Progenitor cell of endocrine pancreas (in vitro differentiated cells): Measurements from ENCODE around the gene SCAMP4. TPM values are rescaled to one million over a fixed set of nuclear protein-coding genes. Genes with fewer than 3 reads are reported as not detected.

Source experiments
- DNase-seq: peaks from one replicate; pipeline ENCODE4 v3.0.0; 2021; ENCODE audit warnings: low spot score; ENCODE audit not compliant: unreplicated experiment
- H3K27ac Mint-ChIP-seq: 2 replicates; pipeline ENCODE4 v1.8.0; 2021; ENCODE audit warnings: mild to moderate bottlenecking, moderate library complexity, mixed read lengths
- H3K27me3 Mint-ChIP-seq: 2 replicates; pipeline ENCODE4 v1.8.0; 2021; ENCODE audit warnings: mixed read lengths
- H3K36me3 Mint-ChIP-seq: 2 replicates; pipeline ENCODE4 v1.8.0; 2022; ENCODE audit warnings: mixed read lengths; ENCODE audit not compliant: insufficient read depth
- H3K4me1 Mint-ChIP-seq: 2 replicates; pipeline ENCODE4 v1.8.0; 2021; ENCODE audit warnings: low read depth, mixed read lengths
- H3K4me3 Mint-ChIP-seq: 2 replicates; pipeline ENCODE4 v1.8.0; 2021; ENCODE audit warnings: low read depth, mild to moderate bottlenecking, moderate library complexity, mixed read lengths
- H3K9me3 Mint-ChIP-seq: 2 replicates; pipeline ENCODE4 v1.8.0; 2021; ENCODE audit warnings: low read depth, mixed read lengths
- long read RNA-seq: library from polyadenylated mRNA; unstranded; transcript quantifications from one replicate; pipeline ENCODE4 v2.0.0, GENCODE V29; 2020
- total RNA-seq: library from RNA; stranded (reverse); gene quantifications from 2 replicates; pipeline ENCODE4 v1.2.1, GENCODE V29; 2021
- TF ChIP-seq, protein P1 (sequence below): fragments of 200-600 bp; sonication (generic); IDR thresholded peaks from one replicate; pipeline ENCODE4 v1.5.0; 2021; ENCODE audit warnings: antibody characterized with exemption, mild to moderate bottlenecking; ENCODE audit not compliant: unreplicated experiment

The SCAMP4 gene, protein sequence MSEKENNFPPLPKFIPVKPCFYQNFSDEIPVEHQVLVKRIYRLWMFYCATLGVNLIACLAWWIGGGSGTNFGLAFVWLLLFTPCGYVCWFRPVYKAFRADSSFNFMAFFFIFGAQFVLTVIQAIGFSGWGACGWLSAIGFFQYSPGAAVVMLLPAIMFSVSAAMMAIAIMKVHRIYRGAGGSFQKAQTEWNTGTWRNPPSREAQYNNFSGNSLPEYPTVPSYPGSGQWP
- total RNA-seq, result 101 and 102 TPM in 2 replicates
- long read RNA-seq, result 0 reads

DNA sequence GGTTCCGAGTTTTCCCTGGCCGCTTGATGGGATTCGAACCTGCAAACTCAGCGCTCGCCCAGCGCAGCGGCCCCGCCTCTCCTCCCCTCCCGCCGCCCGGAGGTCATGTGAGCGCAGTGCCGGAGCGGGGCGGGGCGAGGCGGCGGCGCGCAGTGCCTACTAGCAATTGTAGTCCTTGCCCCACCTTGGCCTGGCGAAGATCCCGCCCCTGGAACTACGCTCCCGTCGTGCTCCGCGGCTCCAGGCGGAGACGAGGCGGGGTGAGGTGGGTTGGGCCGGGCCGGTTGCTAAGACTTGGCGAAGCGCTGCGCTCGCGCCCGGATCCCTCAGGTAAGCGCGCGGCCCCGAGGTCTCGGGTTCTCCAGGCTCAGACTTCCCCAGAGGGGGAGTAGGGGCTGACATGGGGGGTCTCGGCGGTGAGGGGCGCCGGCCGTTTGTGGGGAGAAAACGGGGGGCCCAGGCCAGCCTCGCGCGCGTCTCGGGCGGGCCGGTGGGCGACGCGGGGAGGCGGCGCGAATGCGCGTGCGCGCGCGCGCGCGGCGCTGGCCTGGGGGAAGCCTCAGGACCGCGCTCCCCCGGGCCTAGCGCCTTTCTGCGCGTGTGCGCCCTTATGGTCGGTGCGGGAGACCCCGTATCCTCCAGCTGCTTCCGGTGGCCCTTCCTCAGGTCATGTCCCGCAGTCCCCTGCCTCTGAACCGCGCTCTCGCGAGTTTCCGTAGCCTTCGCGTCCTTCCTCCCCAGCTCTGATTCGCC, at the start of gene SCAMP4, which contains the start of gene ADAT3:
Gene SCAMP4 (plus strand): TSS at position 290 of the 753 bp plus-strand sequence. CDS start 9,621 bp downstream, outside the sequence.
Gene ADAT3 (plus strand): TSS at position 290 of the 753 bp plus-strand sequence. CDS start 6,649 bp downstream, outside the sequence.
- TF ChIP-seq, protein P1, sequence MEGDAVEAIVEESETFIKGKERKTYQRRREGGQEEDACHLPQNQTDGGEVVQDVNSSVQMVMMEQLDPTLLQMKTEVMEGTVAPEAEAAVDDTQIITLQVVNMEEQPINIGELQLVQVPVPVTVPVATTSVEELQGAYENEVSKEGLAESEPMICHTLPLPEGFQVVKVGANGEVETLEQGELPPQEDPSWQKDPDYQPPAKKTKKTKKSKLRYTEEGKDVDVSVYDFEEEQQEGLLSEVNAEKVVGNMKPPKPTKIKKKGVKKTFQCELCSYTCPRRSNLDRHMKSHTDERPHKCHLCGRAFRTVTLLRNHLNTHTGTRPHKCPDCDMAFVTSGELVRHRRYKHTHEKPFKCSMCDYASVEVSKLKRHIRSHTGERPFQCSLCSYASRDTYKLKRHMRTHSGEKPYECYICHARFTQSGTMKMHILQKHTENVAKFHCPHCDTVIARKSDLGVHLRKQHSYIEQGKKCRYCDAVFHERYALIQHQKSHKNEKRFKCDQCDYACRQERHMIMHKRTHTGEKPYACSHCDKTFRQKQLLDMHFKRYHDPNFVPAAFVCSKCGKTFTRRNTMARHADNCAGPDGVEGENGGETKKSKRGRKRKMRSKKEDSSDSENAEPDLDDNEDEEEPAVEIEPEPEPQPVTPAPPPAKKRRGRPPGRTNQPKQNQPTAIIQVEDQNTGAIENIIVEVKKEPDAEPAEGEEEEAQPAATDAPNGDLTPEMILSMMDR, result no peak
- Mint-ChIP-seq H3K27me3 (no peaks in the 10 kb centered on the region), H3K36me3 (peaks cover 3% of the 10 kb centered on the region), H3K4me1 (peaks cover 10% of the 10 kb centered on the region), H3K27ac (peak within 1 kb of the TSS; percentile 98), H3K9me3 (no peaks in the 10 kb centered on the region), H3K4me3 (peak within 1 kb of the TSS; percentile 78)
- DNase-seq, result peak; percentile 94

DNA sequence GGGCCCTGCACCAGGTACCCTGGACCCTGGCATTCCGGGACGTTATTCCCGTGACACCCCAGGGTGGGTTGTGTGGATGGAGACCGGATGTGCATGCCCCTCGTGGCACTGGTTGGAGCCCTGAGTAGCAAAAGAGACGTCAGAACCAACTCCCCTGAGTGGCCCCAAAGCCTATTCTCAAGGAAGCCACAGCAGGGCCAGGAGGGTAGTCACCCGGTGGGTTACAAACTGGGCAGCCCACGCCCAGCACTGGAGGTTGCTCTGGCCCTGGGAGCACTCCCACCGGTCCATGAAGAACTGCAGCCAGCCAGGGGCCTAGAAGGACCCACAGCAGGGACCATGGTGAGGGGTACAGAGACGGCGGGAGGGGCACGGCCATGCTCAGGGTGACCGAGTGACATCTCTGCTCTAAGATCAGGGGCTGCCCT, 49.4 kb upstream of the SCAMP4 start:
- Mint-ChIP-seq H3K9me3 (no peaks in the 10 kb centered on the region), H3K36me3 (peaks cover 1% of the 10 kb centered on the region), H3K4me1 (peaks cover 4% of the 10 kb centered on the region), H3K27me3 (peaks cover 4% of the 10 kb centered on the region), H3K27ac (no peak overlapping the region), H3K4me3 (no peak overlapping the region)
- TF ChIP-seq, protein P1, result no peak
- DNase-seq, result no peak

DNA sequence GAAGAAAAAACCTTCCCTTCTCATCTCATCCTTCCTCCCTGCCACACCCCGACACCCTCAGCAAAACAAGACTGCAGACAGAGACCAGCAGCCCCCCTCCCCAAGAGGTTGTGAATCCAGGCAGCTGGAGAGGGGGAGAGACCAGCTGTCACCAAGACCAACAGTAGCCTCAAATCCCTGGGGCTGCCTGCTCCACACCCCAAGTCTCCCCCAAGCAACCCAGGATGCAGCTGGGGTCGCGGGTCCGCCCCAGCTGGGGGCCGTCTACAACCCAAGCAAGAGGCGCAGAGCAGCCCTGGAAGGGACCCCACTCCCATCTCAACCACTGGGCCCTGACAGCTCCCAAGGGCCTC, 48.9 kb upstream of the SCAMP4 start:
- H3K9me3 Mint-ChIP-seq, result no peaks in the 10 kb centered on the region
- H3K4me1 Mint-ChIP-seq, result peaks cover 7% of the 10 kb centered on the region
- no peak for DNase-seq
- peaks cover 1% of the 10 kb centered on the region for H3K36me3 Mint-ChIP-seq
- H3K4me3 Mint-ChIP-seq, result no peak overlapping the region
- peaks cover 8% of the 10 kb centered on the region for H3K27me3 Mint-ChIP-seq
- H3K27ac Mint-ChIP-seq, result peak overlapping the region; percentile 81
- TF ChIP-seq, protein P1, result no peak

DNA sequence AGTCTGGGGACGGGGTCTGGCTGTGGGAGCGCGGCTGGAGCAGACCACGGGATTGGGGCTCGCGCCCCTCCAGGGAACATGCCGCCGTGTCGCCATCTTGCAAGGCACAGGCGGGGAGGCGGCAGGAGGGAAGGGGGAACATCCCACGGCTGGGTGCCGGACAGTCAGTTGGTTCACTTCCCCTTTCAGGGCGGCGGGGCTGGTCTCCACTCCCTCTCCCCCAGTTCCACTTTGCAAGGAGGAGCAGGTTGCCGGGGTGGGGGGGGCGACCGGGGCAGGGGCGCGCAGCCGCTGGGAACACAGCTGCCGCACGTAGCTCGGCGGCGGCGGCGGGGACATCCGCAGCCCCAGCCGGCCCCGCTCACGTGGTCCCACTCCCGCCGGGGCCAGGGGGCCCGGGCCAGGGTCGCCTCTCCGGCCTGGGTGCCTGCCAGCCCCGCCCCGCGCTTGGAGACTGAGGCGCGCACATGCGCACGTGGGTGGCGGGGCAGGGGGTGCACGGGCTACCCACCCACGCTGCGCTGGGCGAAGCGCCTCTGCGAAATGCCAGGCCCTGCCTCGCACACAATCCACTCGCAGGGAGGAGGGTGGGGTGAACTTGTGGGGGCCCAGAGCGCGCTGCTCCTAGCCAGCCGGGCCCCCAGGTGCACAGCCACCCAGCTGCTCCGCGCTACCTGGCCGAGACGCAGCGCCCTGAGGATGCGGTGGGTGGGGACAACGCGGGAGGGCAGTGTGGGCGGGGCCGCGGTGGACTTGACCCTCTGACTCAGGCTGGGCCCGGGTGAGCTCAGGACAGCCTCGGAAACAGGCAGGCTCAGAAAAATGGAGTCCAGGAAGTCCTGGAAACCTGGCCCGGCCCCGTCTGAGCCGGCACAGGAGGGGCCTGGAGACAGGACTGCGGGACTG, 48.2 kb upstream of the SCAMP4 start:
- Mint-ChIP-seq H3K36me3 (peaks cover 1% of the 10 kb centered on the region), H3K4me1 (peaks cover 10% of the 10 kb centered on the region), H3K27me3 (peaks cover 15% of the 10 kb centered on the region), H3K4me3 (peak overlapping the region; percentile 19), H3K27ac (no peak overlapping the region), H3K9me3 (no peaks in the 10 kb centered on the region)
- DNase-seq, result peak; percentile 56
- TF ChIP-seq, protein P1, result no peak
